Effector CD4-positive, alpha-beta T cell (primary cell): Measurements from ENCODE around the gene BCAS3.

Experiments
- DNase-seq: peaks from one replicate; pipeline ENCODE4 v3.0.0-alpha.2; 2020

Gene BCAS3

DNA sequence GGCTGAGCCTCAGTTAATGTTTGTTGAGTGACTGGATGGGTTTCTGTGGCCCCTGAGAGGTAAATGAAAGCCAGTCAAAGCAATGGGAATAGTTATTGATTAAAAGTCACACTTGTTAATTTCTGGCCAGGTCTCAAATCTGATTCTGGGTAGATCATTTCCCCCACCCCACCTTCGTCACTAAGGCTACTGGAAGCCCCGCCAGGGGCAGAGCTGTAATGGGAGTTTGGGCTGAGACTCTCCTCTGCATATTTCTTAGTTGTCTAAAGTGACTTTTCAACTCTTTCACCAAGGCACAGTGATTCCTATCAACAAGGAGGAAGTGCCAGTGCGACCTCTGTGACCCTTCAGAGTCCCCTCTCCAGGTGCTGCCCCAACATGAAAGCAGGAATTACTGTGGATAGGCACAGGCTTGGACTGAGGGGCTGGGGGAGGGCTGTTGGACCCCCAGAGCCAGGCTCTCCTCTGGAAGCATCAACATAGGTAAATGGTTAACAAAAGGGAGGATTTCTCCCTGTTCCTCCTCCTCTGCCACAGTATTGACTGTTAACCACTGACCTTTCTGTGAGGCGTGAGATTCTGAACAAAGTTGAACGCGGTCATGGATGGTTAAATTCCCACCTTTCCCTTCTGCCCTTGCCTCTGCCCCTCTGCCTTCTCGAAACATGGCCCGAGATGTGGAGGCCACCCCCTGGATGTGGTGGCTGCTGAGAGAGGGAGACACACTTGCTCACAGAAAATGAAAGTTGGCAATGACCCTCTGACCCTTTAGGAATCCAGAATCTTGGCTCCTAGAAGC is 701.2 kb downstream of the BCAS3 start:
- DNase-seq, result no peak

DNA sequence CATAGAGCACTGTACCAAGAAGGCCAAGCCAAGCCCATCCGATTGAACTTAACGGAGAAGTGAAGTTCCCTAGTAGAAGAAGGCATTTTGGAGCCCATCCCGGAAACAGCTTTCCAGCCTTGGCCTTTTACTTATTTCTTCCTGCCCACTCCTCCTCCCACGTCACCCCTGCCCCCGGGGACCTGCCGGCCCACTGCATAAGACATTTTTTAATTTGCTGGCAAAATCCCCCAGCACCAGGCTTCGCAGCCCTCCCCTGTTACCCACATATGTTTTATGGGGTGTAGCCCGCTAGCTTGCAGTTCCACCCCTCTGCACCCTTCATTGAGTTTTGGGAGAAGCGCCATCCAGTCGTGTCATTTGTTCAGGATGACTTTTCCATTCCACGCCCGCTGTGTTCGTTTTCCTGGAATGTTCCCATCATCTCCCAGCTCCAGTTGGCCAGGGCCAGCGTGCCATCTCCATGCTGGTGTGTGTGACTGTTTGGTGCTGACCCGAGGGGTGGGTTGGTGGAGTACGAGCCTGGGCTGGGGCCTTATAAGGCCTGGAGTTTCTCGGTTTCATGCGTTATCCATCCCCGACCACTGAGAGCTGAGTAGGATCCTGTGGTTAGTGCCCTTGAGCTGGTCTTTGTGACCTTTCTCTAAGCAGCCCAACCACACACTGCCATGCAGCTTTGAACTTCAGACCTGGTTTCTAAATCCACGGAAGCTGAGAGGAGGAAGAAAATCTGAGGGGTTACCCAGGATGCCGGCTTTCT is 702.0 kb downstream of the BCAS3 start:
- DNase-seq, result no peak

DNA sequence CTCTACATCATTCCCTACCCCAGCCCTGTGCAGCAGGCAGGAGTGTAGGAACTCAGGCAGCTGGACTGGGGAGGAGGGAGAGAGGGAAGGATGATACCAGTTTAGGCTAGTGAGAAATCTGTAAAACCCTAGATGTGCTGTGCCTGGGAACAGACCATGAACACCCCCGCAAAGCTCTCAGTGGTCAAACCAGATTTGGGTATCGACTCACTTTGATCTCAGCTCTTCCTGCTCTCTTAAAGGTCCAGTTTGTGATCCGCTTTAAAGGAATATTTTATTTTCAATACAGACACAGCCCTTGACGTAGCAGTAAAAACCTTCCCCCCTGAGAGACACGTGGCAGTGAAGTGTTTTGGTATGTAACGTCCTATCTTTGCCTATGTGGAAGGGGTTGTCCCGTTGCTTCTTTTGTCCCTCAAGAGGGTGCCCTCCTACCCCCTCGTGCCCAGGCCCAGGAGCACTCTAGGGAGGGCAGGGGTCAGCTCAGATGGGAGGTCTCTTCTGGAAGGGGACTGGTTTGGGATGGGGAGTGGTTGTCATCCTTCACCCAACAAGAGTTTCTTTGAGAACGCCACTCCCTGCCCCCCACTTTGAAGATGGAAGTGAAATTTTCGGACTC is 702.7 kb downstream of the BCAS3 start:
- DNase-seq, result no peak

DNA sequence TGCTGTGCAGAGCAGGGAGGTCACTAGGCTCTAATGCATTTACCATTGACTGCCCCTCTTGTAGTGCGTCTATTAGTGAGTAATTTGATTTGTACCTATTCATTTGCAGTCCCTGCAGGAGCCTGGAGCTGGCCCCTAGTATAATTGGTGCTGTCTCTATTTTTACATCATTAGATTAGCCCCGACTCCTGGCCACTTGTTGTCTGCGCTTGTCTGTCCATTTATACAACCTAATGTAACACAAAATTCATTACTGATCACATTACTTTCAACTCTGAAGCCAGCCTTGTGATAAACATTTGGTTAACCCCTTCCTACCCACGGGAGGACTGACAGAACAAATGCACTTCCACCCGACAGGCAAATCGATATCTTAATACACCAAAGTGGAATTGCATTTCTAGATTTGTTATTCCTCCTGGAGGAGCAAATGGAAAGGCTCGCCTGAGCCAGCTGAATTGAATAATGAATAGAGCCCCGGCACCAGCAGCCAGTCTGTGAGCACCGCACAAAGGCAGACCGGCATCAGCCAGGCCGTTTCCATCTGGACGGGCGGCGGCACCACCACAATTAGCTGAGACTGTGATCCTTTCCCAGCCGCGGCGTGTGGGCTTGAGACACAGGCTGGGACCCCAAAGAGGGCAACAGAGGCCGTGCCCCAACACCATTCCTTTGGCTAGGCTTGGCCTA is 703.3 kb downstream of the BCAS3 start:
- no peak for DNase-seq

DNA sequence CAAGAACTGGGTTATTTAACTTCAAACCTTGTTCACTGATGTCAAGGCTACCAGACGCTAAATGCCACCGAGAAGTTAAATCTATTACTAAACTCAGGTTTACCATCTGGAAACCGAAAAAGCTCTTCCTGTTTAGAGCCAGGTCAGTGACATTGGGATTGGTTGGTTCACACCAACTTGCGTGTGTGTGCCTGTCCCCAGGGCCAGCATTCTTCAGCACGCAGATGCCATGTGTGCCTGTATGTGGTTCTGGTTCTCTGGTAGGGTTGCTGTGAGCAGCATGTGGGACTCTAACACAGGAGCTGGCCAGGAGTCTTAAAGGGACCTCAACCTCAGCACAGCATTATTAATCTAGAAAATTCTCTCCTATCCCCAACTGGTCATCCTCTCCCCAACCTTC is 703.9 kb downstream of the BCAS3 start:
- DNase-seq, result no peak

DNA sequence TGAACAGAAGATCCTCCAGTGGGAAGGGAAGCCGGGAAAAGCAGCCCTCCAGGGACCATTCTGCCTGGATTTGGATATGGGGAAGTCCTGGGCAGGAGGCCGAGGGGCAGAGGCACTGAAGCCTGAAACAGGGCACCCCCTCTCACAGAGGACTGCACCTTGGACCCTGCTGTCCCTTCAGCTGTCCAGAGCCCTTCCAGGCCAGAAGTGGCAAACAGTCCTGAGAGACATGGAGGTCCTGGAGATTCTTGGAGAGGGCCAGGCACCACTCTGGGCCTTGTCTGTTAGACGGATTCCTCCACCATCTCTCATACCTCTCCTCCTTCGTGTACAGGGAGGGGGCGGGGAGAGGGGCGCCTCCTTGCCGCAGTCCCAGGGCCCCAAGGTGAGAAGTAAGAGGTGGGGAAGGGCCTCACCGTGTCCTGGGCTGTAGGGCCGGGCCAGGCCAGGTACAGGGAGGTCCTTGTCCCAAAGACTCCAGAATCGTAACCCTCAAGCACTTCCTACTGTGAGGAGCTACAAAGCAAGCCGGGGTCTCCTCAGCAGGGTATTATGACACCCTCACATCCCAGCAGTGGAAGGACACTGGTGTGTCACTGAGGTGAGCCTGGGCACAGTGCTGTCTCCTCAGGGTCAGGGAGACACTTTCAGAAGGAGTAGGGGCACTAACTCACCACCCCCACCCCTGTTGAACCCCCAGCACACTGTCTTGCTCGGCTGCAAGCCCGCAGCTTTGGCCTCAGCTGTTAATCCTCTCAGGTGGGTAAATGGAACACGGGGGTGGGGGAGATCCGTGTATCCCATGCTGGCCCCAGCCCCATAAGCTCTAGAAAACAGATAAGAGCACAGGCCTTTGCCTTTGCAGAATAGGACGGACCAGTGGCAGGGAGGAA is 705.4 kb downstream of the BCAS3 start:
- no peak for DNase-seq

DNA sequence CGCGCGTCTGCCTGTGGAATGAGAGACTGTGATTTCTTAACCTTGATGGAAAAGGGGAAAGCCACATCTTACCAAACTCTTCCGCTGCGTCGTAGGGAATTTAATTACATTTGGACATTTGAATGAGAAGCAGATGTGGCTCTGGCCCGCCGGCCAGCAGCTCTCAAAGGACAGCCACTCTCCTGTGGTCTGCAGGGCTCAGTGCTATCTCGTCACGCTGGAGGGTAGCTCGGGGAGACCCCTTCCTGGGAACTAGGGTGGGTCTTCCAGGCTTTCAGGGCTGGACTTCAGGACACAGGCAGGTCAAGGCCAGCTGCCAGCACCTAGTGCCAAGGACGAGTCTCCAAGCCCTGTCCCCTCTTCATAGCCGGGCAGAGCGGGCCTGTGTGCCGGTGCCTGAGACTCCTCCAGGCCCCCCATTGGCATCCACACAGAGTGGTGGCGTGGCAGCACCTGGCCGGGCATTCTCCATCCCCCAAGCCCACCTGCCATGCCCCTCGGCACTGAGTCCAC is 706.1 kb downstream of the BCAS3 start:
- DNase-seq, result no peak

DNA sequence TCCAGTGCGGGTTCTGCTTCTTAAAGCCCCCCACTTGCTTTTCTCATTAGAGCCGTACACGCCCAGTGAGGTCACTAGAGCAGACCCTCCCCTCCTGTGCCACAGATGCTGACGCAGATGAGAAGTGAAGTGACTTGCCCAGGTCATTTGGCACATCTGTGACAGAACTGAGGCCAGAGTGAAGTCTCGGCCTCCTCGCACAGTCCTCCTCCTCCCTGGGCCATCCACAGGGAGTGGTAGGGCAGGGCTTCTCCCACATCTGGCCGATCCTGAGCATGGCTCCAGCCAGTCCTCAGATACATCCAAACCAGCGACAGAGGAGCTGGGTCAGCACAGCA is 706.7 kb downstream of the BCAS3 start:
- DNase-seq, result no peak

DNA sequence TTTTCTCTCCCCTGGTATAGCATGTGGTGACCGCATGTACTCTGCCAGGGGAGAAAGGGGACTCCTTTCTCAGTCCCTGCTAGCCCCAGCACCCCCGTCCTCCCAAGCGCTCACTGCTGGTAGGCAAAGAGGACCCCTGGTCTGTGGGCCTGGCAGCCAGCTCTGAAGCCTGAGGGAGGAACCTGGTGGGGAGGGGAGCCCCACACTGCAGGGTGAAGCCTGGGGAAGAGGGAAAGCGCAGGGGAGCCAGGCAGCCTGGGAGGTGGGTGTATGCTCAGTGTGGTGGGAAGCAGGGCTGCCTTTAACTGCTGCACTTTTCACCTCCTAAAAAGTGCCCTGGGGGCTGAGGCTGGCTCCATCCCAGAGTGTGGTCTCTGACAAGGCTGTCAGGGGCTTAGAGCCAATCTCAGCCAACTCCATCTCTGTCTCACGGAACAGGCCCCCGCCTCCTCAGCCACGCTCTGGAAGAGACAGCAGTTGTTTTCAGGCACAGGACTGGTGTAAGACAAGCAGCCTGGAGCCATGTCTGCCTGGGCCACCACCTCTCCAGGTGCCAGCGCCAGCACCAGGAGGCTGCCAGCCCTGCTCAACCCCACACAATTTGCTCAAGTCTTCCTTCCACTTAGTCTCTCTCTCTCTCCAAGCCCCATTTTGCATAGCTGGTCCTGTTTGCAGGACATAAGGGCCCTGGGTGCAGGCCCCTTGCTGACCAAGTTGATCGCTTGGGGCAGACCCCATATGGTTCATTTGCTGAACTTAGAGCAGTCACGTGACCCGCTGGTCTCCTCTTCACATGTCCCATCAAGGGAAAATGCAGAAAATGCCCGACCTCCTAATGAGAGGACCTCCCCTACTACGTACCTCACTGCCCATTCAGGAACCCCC is 707.3 kb downstream of the BCAS3 start:
- no peak for DNase-seq

DNA sequence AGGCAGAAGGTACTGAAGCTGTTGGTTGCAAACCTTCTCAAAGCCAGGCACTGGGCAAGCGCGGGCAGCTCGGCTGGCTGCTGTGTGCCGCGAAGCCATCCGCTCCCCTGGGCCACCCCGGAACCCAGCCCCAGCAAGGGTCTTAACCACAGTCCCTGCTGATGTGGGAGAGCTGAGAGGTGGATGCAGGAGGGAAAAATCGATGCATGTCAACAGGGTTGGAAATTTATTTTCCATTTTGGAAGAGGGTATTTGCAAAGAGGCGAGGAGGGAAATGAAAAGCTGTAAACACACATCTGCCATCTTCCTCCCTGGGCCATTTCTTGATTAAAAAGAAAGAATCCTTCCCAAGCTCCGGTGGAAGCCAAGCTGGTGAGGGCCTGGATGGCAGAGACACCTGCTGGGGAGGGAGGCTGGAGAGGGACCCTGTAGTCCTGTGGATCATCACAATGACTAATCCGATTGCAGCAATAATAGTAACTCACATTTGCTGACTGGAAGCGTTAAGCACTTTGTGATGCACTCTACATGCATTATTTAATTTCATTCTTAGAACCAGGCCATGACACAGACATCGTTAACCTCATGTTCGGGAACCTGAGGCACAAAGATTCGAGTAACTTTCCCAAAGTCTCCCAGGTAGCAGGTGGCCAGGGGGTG is 708.1 kb downstream of the BCAS3 start:
- no peak for DNase-seq

DNA sequence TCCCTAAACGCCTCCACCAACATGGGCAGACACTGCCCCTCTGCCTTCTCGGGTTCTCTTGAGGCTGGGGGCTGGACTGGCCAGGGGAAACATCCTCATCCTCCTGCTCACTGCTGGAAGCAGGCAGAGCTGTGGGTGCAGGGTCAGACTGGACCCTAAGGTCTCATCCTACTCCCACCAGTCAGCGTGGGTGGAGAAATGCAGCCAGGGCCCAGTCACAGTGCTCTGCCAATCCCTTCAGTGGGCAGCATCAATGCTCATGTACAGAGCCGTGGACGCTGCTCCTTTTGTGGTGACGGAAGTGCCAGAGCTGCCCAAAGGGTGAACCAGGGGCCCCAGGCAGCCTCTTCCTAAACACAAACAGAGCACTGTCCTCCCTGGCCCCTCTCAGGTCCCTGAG is 708.6 kb downstream of the BCAS3 start:
- no peak for DNase-seq

DNA sequence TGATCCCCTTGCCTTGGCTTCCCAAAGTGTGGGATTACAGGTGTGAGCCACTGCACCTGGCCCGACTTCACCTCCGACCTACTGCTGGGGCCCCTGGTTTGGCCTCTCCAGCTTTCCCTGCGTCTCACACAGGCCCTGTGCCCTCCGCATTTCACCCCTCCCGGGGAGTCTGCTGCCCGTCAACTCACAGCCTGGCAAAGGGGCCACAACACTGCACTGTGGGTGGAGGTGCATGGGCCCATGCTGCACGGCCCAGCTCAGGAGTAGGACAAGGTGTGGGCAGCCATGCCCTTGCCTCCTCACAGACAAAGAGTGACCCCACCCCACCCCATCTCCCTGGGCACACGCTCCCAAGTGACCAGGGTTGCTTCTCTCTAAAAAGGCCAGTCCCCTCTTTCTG is 709.4 kb downstream of the BCAS3 start:
- DNase-seq, result no peak

DNA sequence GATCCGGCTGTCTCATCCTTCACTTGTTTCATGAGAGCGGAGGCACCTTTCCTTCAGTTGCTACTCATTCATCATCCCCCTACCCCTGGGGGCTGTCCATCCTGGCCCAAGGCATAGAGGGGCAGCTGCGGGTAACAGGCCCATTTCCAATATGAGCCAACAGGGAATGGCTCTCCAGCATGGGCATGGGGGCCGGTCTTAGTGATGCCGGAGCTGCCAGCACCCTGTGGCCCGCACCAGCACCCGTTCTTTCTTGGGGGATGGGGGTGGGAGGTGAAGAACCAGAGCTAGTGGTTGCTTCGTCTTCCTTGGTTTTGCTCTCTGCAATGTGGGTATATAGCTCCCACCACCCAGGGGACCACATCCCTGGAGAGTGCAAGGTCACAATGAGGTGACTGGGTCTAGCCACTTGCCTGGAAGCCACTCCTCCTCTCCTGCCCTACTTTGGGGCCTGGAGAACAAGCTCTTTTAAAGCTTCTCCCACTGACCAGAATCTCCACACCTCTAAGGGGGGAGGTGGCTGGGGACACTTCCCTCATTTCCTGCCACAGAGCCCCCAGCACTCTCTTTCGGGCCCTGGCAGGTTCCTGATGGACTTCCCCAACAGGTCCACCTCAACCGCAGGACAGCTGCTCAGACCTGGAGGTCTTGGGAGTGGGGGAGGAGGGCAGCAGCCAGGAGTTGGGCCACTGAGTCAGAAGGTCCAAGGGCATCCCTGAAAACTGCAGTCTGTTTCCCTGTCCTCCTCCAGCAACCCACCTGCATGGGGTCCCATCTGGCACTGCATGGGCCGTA is 710.1 kb downstream of the BCAS3 start:
- DNase-seq, result no peak

DNA sequence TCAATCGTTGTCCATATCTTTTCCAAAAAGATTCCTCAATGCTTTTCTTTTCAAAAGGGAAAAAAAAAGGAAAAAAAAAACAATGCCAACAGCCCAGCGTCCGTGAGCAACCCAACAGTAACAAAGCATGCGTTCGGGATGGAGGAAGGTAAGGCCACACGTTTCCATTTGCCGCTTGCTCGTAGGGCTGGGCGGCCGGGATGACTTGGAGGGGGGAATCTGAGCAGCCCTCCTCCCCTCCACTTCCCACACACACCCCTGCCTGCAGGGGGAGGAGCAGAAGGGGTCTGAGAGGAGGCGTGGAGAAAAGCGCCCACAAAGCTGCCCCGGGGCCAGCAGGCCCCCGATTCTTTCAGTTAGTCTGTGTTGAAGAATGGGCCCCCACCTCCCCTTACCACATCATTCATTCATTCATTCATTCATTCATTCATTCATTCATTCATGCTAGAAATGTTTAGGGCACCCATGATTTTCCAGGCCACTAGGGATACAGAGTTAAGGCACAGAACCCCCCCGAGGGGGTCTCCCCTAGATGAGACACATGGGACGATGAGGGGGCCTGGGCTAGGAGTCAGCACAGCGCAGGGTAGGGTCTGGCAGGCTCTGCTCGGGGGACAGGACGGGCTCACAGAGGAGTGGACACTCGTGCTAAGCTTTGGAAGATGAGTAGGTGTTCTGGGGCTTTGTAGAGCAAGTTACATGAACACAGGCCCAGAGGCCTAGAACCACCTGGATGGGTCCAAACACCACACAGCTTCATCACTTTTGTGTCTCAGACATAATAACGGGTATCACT is 711.1 kb downstream of the BCAS3 start:
- DNase-seq, result no peak

DNA sequence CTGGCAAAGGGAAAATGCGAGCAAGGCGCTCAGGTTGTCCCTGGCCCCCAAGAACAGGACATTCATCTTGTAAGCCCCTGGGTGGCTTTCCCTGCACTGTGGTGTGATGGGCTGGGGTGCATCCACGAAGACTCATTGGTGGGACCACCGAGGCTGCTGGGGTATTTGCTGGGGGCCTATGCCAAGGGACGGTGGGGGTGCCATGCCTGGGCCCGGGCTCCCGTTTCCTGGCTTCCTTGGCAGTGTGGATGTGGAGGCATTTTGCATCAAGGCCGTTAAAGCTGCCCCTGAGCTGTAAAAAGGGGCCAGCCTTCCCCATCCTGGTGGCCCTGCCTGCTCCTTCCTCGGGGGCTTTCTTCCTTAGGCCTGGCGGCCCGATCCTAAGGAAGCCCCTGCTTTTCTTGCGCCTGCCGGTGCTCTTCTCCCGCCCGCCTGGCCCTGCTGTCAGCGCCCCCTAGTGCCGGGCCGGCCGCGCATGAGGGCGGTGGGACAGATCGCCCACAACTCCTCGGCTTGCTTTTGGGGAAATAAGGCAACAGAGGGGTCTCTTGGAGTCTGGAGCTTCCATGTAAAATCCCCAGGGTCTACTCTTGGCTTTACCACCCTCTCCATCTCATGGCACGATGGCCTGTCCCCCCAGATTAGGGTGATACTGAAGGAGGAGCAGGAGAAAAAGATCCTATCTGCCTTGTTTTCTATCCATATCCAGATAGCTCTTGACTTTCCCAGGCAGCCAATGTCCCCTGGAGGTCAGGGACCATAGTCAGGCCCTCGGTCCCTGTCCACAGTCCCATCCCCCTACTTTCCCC is 712.2 kb downstream of the BCAS3 start:
- DNase-seq, result no peak

DNA sequence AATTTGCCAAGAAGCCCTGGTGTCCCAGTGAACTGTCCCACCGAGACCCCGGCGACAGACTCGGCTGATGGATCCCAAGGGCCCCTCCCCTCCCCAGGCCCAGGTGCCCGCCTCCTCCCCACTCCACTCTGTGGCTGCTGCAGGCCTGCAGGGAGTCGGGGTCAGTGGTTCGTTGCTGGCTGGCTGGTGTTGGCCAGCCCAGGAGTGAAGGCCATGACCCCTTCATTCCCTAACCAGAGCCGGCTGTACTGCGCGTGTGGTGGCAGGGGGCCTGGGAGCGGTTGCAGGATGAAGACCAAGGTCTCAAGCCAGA is 712.8 kb downstream of the BCAS3 start:
- no peak for DNase-seq

DNA sequence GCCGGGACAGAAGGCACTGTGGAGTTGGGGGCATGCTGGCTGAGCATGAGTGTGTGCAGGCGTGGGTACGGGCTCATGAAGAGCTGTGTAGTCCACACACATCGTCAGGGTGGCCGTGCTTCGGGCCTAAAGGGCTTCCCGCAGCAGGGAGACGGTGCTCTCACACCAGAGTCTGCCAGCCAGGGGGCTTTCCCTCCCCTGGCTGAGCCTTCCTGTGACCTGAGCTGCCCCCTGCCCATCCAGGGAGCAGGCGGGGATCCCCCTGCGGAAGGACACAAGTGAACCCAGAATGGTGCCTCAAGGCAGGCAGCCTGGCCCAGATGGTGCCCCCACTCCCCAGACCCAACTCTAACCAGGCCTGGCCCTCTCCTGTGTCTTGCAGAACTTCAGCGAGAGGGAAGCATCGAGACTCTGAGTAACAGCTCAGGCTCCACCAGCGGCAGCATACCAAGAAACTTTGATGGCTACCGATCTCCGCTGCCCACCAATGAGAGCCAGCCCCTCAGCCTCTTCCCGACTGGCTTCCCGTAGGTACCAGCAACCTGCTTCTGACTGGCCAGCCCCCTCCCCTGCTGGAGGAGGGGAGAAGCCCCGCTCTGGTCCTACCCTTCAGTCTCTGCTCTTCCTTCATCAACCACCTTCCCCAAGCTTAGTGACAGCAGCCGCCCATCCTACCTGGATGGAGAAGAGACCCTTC is 714.1 kb downstream of the BCAS3 start:
- no peak for DNase-seq
